Mesenchymal stem cell (in vitro differentiated cells and primary cell): ENCODE results near the gene ILF3.

Experiments used
- DNase-seq: peaks from one replicate; pipeline ENCODE4 v3.0.0-alpha.2; 2013
- H2AFZ ChIP-seq: one replicate; pipeline ENCODE4 v1.6.1; 2013; ENCODE audit warnings: low read depth, mild to moderate bottlenecking, control low read depth, inconsistent platforms, low read length, moderate library complexity
- H2AK5ac ChIP-seq: 2 replicates; pipeline ENCODE4 v1.6.1; 2013; ENCODE audit warnings: low read length, moderate library complexity, mild to moderate bottlenecking, inconsistent platforms; ENCODE audit not compliant: severe bottlenecking
- H2BK120ac ChIP-seq: one replicate; pipeline ENCODE4 v1.6.1; 2013; ENCODE audit warnings: low read depth, mild to moderate bottlenecking, inconsistent platforms, low read length, moderate library complexity
- H2BK12ac ChIP-seq, 2 experiments: one replicate each; pipeline ENCODE4 v1.6.1; 2013; ENCODE audit warnings: inconsistent platforms in 2 of 2, low read length in 2 of 2, mild to moderate bottlenecking in 2 of 2, moderate library complexity in 2 of 2, control low read depth in 1 of 2
- H2BK15ac ChIP-seq: one replicate; pipeline ENCODE4 v1.6.1; 2013; ENCODE audit warnings: mild to moderate bottlenecking, low read depth, inconsistent platforms; ENCODE audit not compliant: poor library complexity, severe bottlenecking
- H2BK5ac ChIP-seq: 2 replicates; pipeline ENCODE4 v1.6.1; 2013; ENCODE audit warnings: low read depth, mild to moderate bottlenecking, low read length, control low read depth, inconsistent platforms; ENCODE audit not compliant: poor library complexity, severe bottlenecking
- H3K14ac ChIP-seq, 2 experiments: one replicate each; pipeline ENCODE4 v1.6.1; 2013; ENCODE audit warnings: inconsistent platforms in 2 of 2, low read length in 2 of 2, control low read depth in 1 of 2, mild to moderate bottlenecking in 1 of 2, moderate library complexity in 1 of 2
- H3K18ac ChIP-seq, 2 experiments: one replicate each; pipeline ENCODE4 v1.6.1; 2013; ENCODE audit warnings: inconsistent platforms in 2 of 2, low read length in 2 of 2, control low read depth in 1 of 2, low read depth in 1 of 2, mild to moderate bottlenecking in 1 of 2
- H3K23ac ChIP-seq, 2 experiments: one replicate each; pipeline ENCODE4 v1.6.1; 2013; ENCODE audit warnings: inconsistent platforms in 2 of 2, low read length in 2 of 2, mild to moderate bottlenecking in 2 of 2, moderate library complexity in 2 of 2, control low read depth in 1 of 2
- H3K27ac ChIP-seq: 2 replicates; pipeline ENCODE4 v1.5.1; 2013; ENCODE audit warnings: mild to moderate bottlenecking, moderate library complexity, low read length, control low read depth, inconsistent platforms; ENCODE audit not compliant: poor library complexity, severe bottlenecking
- H3K27me3 ChIP-seq, 2 experiments: 2 replicates each; pipeline versions ENCODE4 v1.6.1 to v1.7.0; 2013; ENCODE audit warnings: low read length in 2 of 2, mild to moderate bottlenecking in 2 of 2, moderate library complexity in 2 of 2, control low read depth in 1 of 2, inconsistent platforms in 1 of 2; ENCODE audit not compliant: control insufficient read depth in 1 of 2, insufficient read depth in 1 of 2
- H3K36me3 ChIP-seq, 2 experiments: 2 replicates each; pipeline versions ENCODE4 v1.6.1 to v1.7.0; 2013; ENCODE audit warnings: low read length in 2 of 2, control low read depth in 1 of 2, inconsistent platforms in 1 of 2, low read depth in 1 of 2, mild to moderate bottlenecking in 1 of 2; ENCODE audit not compliant: insufficient read depth in 2 of 2, control insufficient read depth in 1 of 2
- H3K4ac ChIP-seq, 2 experiments: one replicate each; pipeline ENCODE4 v1.6.1; 2013; ENCODE audit warnings: inconsistent platforms in 2 of 2, low read length in 2 of 2, mild to moderate bottlenecking in 2 of 2, moderate library complexity in 2 of 2, control low read depth in 1 of 2, low read depth in 1 of 2
- H3K4me1 ChIP-seq: 2 replicates; pipeline ENCODE4 v1.6.1; 2013; ENCODE audit warnings: low read depth, low read length, control low read depth; ENCODE audit not compliant: control insufficient read depth, insufficient read depth
- H3K4me2 ChIP-seq: 2 replicates; pipeline ENCODE4 v1.6.1; 2013; ENCODE audit warnings: low read length, mild to moderate bottlenecking, inconsistent platforms; ENCODE audit not compliant: poor library complexity, severe bottlenecking
- H3K4me3 ChIP-seq, 2 experiments: 2 replicates each; pipeline versions ENCODE4 v1.5.1 to v1.7.0; 2013; ENCODE audit warnings: low read length in 2 of 2, mild to moderate bottlenecking in 2 of 2, control low read depth in 1 of 2, low read depth in 1 of 2; ENCODE audit not compliant: insufficient read depth in 1 of 2
- H3K79me1 ChIP-seq: replicated peaks from 2 replicates; pipeline ENCODE4 v1.6.1; 2013; ENCODE audit warnings: mild to moderate bottlenecking, control low read depth, low read length, inconsistent platforms; ENCODE audit not compliant: poor library complexity, severe bottlenecking
- H3K9ac ChIP-seq: 2 replicates; pipeline ENCODE4 v1.7.0; 2013; ENCODE audit warnings: mild to moderate bottlenecking, low read length, moderate library complexity
- H3K9me3 ChIP-seq: 2 replicates; pipeline ENCODE4 v1.7.0; 2013; ENCODE audit warnings: mild to moderate bottlenecking, low read length; ENCODE audit not compliant: control insufficient read depth
- H4K8ac ChIP-seq: one replicate; pipeline ENCODE4 v1.6.1; 2013; ENCODE audit warnings: inconsistent platforms, mild to moderate bottlenecking, low read length, moderate library complexity
- H4K91ac ChIP-seq: one replicate; pipeline ENCODE4 v1.6.1; 2013; ENCODE audit warnings: mild to moderate bottlenecking, low read length, inconsistent platforms
- WGBS: methylation state at CpG from one replicate; pipeline ENCODE4 v1.1.7; 2013; ENCODE audit warnings: mixed read lengths; 5-methylcytosine and 5-hydroxymethylcytosine counted together

ILF3 gene

GRCh38 chr19:10646456-10647159, 7.5 kb upstream of the ILF3 start:
- 93% methylated on average over 12 of the region's 12 CpGs for WGBS
- H3K36me3 ChIP-seq, result peaks cover 14 to 28% of the 10 kb centered on the region in 2 experiments
- H2BK12ac ChIP-seq, result no peak overlapping the region
- H4K91ac ChIP-seq, result no peak overlapping the region
- H2AFZ ChIP-seq, result no peak overlapping the region
- H2AK5ac ChIP-seq, result no peak overlapping the region
- H3K27ac ChIP-seq, result no peak overlapping the region
- H2BK15ac ChIP-seq, result no peak overlapping the region
- peaks cover 3% of the 10 kb centered on the region for H3K79me1 ChIP-seq
- no peak overlapping the region for H3K4me2 ChIP-seq
- H3K9me3 ChIP-seq, result no peaks in the 10 kb centered on the region
- no peak overlapping the region for H3K9ac ChIP-seq
- H3K14ac ChIP-seq, result no peak overlapping the region
- no peaks in the 10 kb centered on the region for H3K27me3 ChIP-seq
- peaks cover 9% of the 10 kb centered on the region for H3K4me1 ChIP-seq
- no peak overlapping the region for H2BK5ac ChIP-seq
- no peak overlapping the region for H3K18ac ChIP-seq
- H4K8ac ChIP-seq, result no peak overlapping the region
- no peak overlapping the region for H2BK120ac ChIP-seq
- H3K4me3 ChIP-seq, result no peak overlapping the region
- no peak overlapping the region for H3K23ac ChIP-seq
- DNase-seq, result no peak
- no peak overlapping the region for H3K4ac ChIP-seq

GRCh38 chr19:10648360-10648759, 5.8 kb upstream of the ILF3 start:
- H3K14ac ChIP-seq, result no peak overlapping the region
- H3K23ac ChIP-seq, result no peak overlapping the region
- no peak overlapping the region for H3K9ac ChIP-seq
- H2BK5ac ChIP-seq, result no peak overlapping the region
- H4K8ac ChIP-seq, result no peak overlapping the region
- no peak overlapping the region for H3K27ac ChIP-seq
- no peak overlapping the region for H2BK120ac ChIP-seq
- DNase-seq, result no peak
- H4K91ac ChIP-seq, result no peak overlapping the region
- no peak overlapping the region for H3K4me3 ChIP-seq
- peaks cover 10 to 11% of the 10 kb centered on the region in 2 experiments for H3K36me3 ChIP-seq
- peaks cover 3% of the 10 kb centered on the region for H3K79me1 ChIP-seq
- no peak overlapping the region for H3K4ac ChIP-seq
- no peak overlapping the region for H2AK5ac ChIP-seq
- WGBS, result 92% methylated on average over 3 of the region's 4 CpGs
- no peak overlapping the region for H3K18ac ChIP-seq
- no peak overlapping the region for H2BK15ac ChIP-seq
- H3K27me3 ChIP-seq, result no peaks in the 10 kb centered on the region
- no peak overlapping the region for H2BK12ac ChIP-seq
- no peak overlapping the region for H2AFZ ChIP-seq
- H3K4me2 ChIP-seq, result no peak overlapping the region
- no peaks in the 10 kb centered on the region for H3K9me3 ChIP-seq
- peaks cover 14% of the 10 kb centered on the region for H3K4me1 ChIP-seq

DNA sequence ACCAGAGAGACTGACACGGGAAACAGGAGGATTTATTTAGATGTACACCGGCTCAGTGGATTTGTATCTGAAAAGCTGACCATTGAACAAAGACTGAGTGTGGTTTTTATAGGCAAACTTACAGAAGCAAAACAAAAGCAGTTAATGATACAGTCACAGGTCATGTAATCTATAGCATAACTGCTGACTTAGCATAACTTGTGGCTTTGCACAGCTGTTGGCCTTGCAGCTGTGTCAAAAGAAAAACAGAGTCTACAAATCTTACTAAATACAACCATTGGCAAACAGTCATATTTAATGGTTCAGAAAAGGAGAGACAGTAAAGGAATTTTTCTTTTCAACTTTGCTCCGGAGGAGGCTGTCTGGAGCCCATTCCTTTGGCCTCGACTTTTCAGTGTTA, 2.3 kb upstream of the ILF3 start:
- no peak overlapping the region for H2BK15ac ChIP-seq
- H3K4me1 ChIP-seq, result peaks cover 10% of the 10 kb centered on the region
- no peak overlapping the region for H2AFZ ChIP-seq
- no peak overlapping the region for H3K18ac ChIP-seq
- H4K8ac ChIP-seq, result no peak overlapping the region
- peaks cover 0 to 8% of the 10 kb centered on the region in 2 experiments for H3K36me3 ChIP-seq
- peaks cover 4% of the 10 kb centered on the region for H3K79me1 ChIP-seq
- no peak overlapping the region for H2BK5ac ChIP-seq
- H3K4ac ChIP-seq, result no peak overlapping the region
- no peak overlapping the region for H2BK120ac ChIP-seq
- H3K27me3 ChIP-seq, result no peaks in the 10 kb centered on the region
- H3K14ac ChIP-seq, result no peak overlapping the region
- no peak overlapping the region for H2AK5ac ChIP-seq
- WGBS, result 94% methylated on average over 4 of the region's 4 CpGs
- H3K27ac ChIP-seq, result no peak overlapping the region
- no peak overlapping the region for H3K4me3 ChIP-seq
- no peak overlapping the region for H2BK12ac ChIP-seq
- no peaks in the 10 kb centered on the region for H3K9me3 ChIP-seq
- H4K91ac ChIP-seq, result no peak overlapping the region
- peak overlapping the region; percentile 100 for H3K9ac ChIP-seq
- no peak overlapping the region for H3K23ac ChIP-seq
- H3K4me2 ChIP-seq, result no peak overlapping the region
- no peak for DNase-seq

- Histone ChIP-seq H4K8ac (peak overlapping the region; percentile 97), H3K79me1 (peaks cover 4% of the 10 kb centered on the region), H2BK12ac (no peak overlapping the region), H3K27ac (peak overlapping the region; percentile 94), H3K14ac (peak overlapping the region; percentile 89 to 94), H3K9ac (peak overlapping the region; percentile 100), H3K27me3 (no peaks in the 10 kb centered on the region), H2BK120ac (peak overlapping the region; percentile 80), H2BK5ac (peak overlapping the region; percentile 66), H3K18ac (peak overlapping the region; percentile 93 to 97), H3K4me3 (peak overlapping the region; percentile 85 to 92), H3K23ac (peak overlapping the region in 1 of 2 experiments; percentile 56), H3K4me1 (peaks cover 14% of the 10 kb centered on the region), H2AFZ (no peak overlapping the region), H3K9me3 (no peaks in the 10 kb centered on the region), H3K36me3 (peaks cover 7 to 13% of the 10 kb centered on the region in 2 experiments), H3K4me2 (peak overlapping the region; percentile 88), H2AK5ac (peak overlapping the region; percentile 40), H4K91ac (peak overlapping the region; percentile 77), H2BK15ac (peak overlapping the region; percentile 39), H3K4ac (peak overlapping the region; percentile 97)
- WGBS, result under 1% methylated on average over 18 of the region's 18 CpGs
- no peak for DNase-seq
Observed at GRCh38 chr19:10653482-10653731, 739 bp upstream of the ILF3 start.
